HG02678 (cell line): ENCODE results near the gene COX11.
A peak's percentile ranks its signal among the peaks of the same experiment; 100 is the strongest.

Source experiments
- ATAC-seq: cut with Tn5 transposase; IDR thresholded peaks from one replicate; pipeline ENCODE4 v1.9.1; 2021; ENCODE audit warnings: mild to moderate bottlenecking, moderate library complexity; ENCODE audit not compliant: unreplicated experiment

The COX11 gene

GRCh38 chr17:54968262-54968987 is at the start of gene COX11, which contains the start of gene STXBP4:
COX11 (minus strand) TSS chr17:54968654; CDS start chr17:54968646, 8 bp downstream.
STXBP4 (plus strand) TSS chr17:54968765; CDS start chr17:54986220, 17,455 bp downstream.
- ATAC-seq = peak; percentile 87

GRCh38 chr17:55005520-55005919 is 37.1 kb upstream of the COX11 start:
- no peak for ATAC-seq

- ATAC-seq = no peak
Observed at GRCh38 chr17:55004484-55004883, 36.0 kb upstream of the COX11 start.

GRCh38 chr17:55002458-55002857 is 34.0 kb upstream of the COX11 start:
- no peak for ATAC-seq

- no peak for ATAC-seq
Observed at GRCh38 chr17:54996441-54996840, 28.0 kb upstream of the COX11 start.

- peak; percentile 51 for ATAC-seq
Observed at GRCh38 chr17:54992797-54993639, 24.6 kb upstream of the COX11 start.

- no peak for ATAC-seq
Observed at GRCh38 chr17:54991567-54991966, 23.1 kb upstream of the COX11 start.

GRCh38 chr17:54990118-54990517 is 21.7 kb upstream of the COX11 start:
- no peak for ATAC-seq

GRCh38 chr17:54985476-54985875 is 17.0 kb upstream of the COX11 start:
- no peak for ATAC-seq

GRCh38 chr17:54983260-54983659 is 14.8 kb upstream of the COX11 start:
- ATAC-seq = no peak

GRCh38 chr17:54982399-54982798 is 13.9 kb upstream of the COX11 start:
- no peak for ATAC-seq

GRCh38 chr17:54980375-54980774 is 11.9 kb upstream of the COX11 start:
- ATAC-seq = no peak

- no peak for ATAC-seq
Observed at GRCh38 chr17:54979657-54980056, 11.2 kb upstream of the COX11 start.

- ATAC-seq = no peak
Observed at GRCh38 chr17:54977744-54978143, 9.3 kb upstream of the COX11 start.

- no peak for ATAC-seq
Observed at GRCh38 chr17:54976316-54976715, 7.9 kb upstream of the COX11 start.

- no peak for ATAC-seq
Observed at GRCh38 chr17:54974759-54975158, 6.3 kb upstream of the COX11 start.

- no peak for ATAC-seq
Observed at GRCh38 chr17:54972406-54973138, 4.1 kb upstream of the COX11 start.

GRCh38 chr17:54971901-54972300 is 3.4 kb upstream of the COX11 start:
- no peak for ATAC-seq

- ATAC-seq = no peak
Observed at GRCh38 chr17:54971147-54971546, 2.7 kb upstream of the COX11 start.

- ATAC-seq = no peak
Observed at GRCh38 chr17:54969658-54970572, 1.5 kb upstream of the COX11 start.
